Coronary artery (tissue), 2 donors: ENCODE measurements around the gene TESK2.

Experiments
- DNase-seq: peaks from one replicate; pipeline ENCODE4 v3.0.0-alpha.2; 2017; ENCODE audit warnings: low spot score
- H3K27ac ChIP-seq, 2 donors: fragments of 200-600 bp; sonication (generic); one replicate each; pipeline ENCODE4 v1.5.1; 2016 to 2019
- H3K4me3 ChIP-seq: fragments of 200-600 bp; sonication (generic); 2 replicates; pipeline ENCODE4 v1.5.1; 2016; ENCODE audit warnings: mild to moderate bottlenecking, moderate library complexity
- TF ChIP-seq, protein P1 (sequence below): fragments of 200-600 bp; sonication (generic); IDR thresholded peaks from one replicate; pipeline ENCODE4 v1.5.1; 2019; ENCODE audit warnings: antibody characterized with exemption

The TESK2 gene

DNA sequence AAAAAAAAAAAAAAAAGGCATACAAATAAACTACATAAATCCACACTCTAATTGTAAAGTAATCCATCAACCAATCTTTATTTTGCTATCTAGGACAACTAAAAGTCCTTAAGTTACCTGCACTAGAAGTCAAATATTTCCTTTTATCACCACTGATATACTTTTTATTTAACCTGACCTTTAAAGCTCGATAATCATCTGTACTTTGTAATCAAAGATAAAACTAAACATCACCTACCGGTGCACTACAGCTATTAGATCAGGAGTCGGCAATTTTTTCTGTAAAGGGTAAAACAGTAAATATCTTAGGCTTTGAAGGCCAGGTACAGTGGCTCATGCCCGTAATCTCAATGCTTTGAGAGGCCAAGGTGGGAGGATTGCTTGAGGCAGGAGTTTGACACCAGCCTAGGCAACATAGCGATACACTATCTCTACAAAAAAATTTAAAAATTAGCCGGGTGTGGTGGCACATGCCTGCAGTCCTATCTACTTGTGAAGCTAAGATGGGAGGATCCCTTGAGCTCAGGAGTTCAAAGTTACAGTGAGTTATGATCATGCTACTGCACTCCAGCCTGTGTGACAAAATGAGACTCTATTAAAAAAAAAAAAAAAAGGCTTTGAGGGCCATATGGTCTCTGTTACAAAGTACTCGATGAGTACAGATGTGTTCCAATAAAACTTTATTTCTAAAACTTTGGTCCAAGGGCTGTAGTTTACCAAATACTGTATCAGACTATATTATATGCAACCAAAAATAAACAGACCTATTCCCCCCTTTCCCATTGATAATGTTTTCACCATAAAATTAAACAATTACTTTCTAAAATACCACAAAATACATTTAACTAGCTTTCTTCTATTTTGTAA, 47.1 kb downstream of the TESK2 start:
- no peak for DNase-seq
- Histone ChIP-seq H3K4me3 (no peak overlapping the region), H3K27ac (no peak overlapping the region)
- TF ChIP-seq, protein P1, sequence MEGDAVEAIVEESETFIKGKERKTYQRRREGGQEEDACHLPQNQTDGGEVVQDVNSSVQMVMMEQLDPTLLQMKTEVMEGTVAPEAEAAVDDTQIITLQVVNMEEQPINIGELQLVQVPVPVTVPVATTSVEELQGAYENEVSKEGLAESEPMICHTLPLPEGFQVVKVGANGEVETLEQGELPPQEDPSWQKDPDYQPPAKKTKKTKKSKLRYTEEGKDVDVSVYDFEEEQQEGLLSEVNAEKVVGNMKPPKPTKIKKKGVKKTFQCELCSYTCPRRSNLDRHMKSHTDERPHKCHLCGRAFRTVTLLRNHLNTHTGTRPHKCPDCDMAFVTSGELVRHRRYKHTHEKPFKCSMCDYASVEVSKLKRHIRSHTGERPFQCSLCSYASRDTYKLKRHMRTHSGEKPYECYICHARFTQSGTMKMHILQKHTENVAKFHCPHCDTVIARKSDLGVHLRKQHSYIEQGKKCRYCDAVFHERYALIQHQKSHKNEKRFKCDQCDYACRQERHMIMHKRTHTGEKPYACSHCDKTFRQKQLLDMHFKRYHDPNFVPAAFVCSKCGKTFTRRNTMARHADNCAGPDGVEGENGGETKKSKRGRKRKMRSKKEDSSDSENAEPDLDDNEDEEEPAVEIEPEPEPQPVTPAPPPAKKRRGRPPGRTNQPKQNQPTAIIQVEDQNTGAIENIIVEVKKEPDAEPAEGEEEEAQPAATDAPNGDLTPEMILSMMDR = no peak

DNA sequence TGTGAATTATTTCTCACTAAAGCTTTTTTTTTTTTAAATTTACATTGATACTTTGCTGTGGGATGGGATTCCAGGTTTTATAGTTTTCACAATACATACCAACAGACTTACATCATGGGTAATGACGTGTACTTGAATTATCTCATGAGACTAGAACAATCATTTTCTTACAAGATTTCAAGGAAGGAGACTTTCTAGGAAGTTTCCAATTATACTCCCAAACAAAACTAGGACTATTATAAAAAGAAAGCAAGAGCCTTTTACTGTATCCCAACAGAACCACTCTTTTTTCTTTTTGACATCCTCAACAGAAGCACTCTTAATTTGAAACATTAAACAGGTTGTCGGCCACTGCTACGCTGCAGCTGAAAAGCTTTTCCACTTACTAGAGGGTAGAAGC, 48.7 kb downstream of the TESK2 start:
- Histone ChIP-seq H3K4me3 (no peak overlapping the region), H3K27ac (no peak overlapping the region)
- TF ChIP-seq, protein P1 = no peak
- DNase-seq = no peak

DNA sequence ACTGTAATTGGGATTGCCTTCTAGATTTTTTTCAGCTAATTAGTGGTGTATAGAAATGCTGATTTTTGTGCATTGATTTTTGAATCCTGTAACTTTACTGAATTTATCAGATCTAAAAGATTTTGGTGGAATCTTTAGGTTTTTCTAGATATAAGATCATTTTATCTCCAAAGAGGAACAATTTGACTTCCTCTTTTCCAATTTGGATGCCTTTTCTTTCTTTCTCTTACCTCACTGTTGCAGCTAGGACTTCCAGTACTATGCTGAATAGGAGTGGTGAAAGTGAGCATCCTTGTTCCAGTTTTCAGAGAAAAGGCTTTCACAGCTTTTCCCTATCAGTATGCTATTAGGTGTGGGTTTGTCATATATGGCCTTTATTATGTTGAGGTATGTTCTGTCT, 53.6 kb downstream of the TESK2 start:
- H3K27ac ChIP-seq = no peak overlapping the region
- TF ChIP-seq, protein P1 = no peak
- H3K4me3 ChIP-seq = no peak overlapping the region
- DNase-seq = no peak

DNA sequence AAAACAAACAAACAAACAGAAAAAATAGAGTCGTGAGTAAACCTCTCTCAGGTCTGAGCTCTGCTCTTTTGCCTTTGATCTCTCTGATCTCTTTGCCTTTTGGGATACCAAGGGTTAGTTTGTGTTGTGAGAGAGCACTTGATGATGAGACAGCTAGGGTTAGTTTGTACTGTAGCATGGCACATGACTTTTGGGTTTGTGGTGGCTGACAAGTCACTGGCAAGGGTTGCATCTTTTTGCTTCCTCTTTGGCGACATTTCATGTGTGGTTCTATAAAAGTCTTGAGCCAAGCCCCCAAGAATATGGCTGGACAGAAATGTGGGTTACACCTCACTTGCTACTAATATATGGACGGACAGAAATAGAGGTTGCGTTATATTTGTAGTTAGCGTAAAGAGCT, 60.5 kb downstream of the TESK2 start:
- Histone ChIP-seq H3K27ac (no peak overlapping the region), H3K4me3 (no peak overlapping the region)
- no peak for DNase-seq
- TF ChIP-seq, protein P1 = no peak

DNA sequence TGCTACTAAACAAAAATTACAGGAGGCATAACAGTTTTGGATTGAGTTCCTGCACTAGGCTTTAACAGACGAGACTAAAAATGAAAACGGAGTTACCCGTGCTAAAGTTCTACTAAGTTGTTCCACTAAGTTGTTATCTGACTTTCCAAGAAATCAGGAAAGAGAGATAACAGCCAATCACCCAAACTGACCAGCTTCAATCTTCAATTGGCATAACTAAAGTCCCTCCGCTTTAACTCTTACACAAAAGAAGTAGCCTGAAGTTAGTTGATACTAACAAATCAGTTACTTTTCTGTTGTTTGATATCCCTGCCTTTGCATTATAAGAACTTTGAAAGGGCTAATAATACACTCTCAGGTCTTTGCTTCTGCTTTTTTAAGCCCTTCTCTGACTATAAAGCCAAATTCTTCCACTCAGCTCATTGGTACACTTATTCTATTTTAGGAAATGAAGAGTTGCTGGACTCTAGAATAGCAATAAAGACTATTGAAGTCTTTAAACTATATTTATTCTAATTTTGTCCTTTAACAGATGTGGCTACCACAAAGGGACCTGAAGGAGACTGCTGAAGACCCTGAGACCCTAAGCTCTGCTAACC, 61.3 kb downstream of the TESK2 start:
- H3K4me3 ChIP-seq = no peak overlapping the region
- DNase-seq = no peak
- TF ChIP-seq, protein P1 = no peak

DNA sequence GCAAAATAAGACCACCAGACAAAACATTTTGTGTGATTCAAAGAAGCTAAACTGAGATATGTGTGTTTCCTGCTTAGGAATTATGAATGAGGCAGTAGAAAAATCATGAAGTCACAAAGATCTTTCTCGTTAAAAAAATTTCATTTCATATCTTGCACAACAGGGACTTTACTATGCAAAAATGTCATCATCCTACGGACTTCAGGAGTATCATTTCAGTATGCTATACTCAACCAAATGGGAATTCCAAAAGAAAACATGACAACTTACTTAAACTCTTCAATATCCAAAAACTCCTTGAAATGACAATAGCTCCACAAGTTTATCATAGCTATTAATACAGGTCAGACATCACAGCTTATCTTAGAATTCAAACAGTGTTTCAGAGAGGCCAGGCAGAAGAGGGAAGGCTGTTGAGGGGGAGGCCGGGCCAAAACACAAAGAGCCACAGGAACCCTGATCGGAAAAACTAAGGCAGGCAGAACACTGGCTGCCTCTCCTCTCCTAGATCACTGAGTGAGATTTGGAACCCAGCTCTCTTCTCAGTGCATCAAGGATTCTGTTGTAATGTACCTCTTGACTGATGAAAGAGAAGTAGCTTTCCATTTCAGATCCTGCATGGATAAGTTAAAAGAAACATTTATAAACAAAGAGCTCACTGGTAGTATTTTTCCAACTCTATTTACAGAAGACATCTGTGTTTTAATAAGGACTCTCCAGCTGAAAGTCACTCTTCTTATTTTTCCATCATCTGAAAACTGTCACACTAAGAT, 66.9 kb downstream of the TESK2 start:
- no peak for DNase-seq
- no peak overlapping the region for H3K27ac ChIP-seq
- TF ChIP-seq, protein P1 = no peak

More for the DNA sequence above, 61.3 kb downstream of the TESK2 start:
- H3K27ac ChIP-seq = no peak overlapping the region

More for the DNA sequence above, 66.9 kb downstream of the TESK2 start:
- H3K4me3 ChIP-seq = no peak overlapping the region
